Measurements from ENCODE around the gene SHPK.
"Not testable (repeated sequence)": the region's sequence is repeated elsewhere in the genome, so short reads cannot be mapped to it uniquely, and the experiment has no call there.

SHPK gene

DNA sequence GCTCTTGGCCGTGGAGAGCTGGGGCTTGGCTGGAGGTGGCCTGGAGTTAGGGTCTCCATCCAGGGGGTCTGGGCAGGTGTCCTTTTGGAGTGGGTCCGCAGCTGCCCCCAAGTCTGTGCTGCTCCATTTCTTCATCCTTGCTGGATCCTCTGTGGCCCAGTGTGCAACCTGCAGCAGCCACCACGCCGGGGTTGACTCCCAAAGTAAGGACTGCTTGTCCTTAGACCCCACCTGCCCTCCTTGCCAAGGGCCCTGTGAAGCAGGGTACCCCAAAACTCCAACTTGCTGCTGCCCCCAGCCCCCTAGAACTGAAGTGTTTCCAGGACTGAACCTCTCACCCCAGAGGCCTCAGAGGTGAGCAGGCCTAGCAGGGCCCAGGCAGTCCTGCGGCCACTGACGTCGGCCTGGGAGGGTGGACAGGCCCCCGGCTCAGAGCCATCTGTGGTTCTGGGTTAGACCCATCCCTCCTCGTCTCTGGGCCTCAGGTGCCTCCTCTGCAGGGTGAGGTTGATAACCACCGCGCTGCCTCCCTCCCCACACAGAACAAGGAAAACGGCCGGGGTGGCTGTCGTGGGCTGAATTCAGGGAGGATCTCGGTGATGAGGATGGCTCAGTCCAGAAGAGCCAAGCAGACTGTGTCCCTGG lies 43.7 kb downstream of the SHPK start:
- DNase-seq (ENCODE audit: low read depth) = no peak
- TF ChIP-seq CTCF (IDR thresholded peaks at IDR 0.05; ENCODE audit: insufficient read depth, low read depth, low read length, missing control alignments) = no peak
- H3K4me3 ChIP-seq (ENCODE audit: low read length) = no peak overlapping the region

GRCh38 chr17:3590768-3591167 lies 45.3 kb downstream of the SHPK start:
- no peak overlapping the region for H3K4me3 ChIP-seq (ENCODE audit: low read length)
- TF ChIP-seq CTCF (IDR thresholded peaks at IDR 0.05; ENCODE audit: insufficient read depth, low read depth, low read length, missing control alignments) = no peak
- DNase-seq (ENCODE audit: low read depth) = no peak

- DNase-seq (ENCODE audit: low read depth) = no peak
- H3K4me3 ChIP-seq (ENCODE audit: low read length) = no peak overlapping the region
- no peak for TF ChIP-seq CTCF (IDR thresholded peaks at IDR 0.05; ENCODE audit: insufficient read depth, low read depth, low read length, missing control alignments)
These were observed 45.8 kb downstream of the SHPK start for GRCh38 chr17:3590231-3590630.

DNA sequence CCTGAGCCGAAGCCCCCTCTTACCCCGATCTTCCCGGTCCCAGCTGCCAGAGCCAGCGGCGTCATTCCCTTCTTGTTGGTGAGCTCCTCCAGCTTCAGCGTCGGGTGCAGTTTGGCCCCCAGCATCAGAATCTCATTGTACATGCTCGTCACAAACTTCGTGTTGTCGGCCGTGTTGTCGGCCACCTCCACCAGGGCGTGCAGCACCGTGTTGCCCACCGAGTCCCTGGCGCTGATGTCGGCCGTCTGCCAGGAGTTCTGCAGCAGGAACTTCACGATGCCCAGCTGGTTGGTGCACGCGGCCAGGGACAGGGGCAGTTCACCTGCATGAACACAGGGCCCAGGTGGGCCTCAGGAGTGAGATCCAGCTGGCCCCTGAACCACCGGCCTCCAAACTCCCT lies 46.3 kb downstream of the SHPK start:
- TF ChIP-seq CTCF (IDR thresholded peaks at IDR 0.05; ENCODE audit: insufficient read depth, low read depth, low read length, missing control alignments) = no peak
- no peak for DNase-seq (ENCODE audit: low read depth)
- H3K4me3 ChIP-seq (ENCODE audit: low read length) = no peak overlapping the region

GRCh38 chr17:3585826-3586225 lies 50.2 kb downstream of the SHPK start:
- no peak overlapping the region for H3K4me3 ChIP-seq (ENCODE audit: low read length)
- no peak for DNase-seq (ENCODE audit: low read depth)
- TF ChIP-seq CTCF (IDR thresholded peaks at IDR 0.05; ENCODE audit: insufficient read depth, low read depth, low read length, missing control alignments) = no peak

DNA sequence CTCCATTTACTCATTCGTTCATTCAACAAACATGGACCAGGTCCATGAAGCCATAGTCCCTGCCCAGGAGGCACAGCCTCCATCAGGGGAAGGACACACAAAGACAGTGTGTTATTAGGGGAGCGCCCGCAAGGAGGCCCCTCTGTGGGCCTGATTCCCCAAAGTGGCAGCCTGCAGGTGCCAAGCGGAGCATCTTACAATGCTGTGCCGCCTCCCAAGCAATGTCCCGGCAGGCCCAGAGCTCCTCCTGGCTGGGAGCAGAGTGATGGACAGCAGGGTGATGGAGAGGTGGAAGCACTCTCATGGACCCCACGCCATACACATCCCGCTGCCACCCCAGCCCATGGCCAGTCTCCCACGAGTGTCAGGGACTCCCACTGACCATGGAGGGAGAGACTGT lies 52.6 kb downstream of the SHPK start:
- DNase-seq (ENCODE audit: low read depth) = no peak
- no peak overlapping the region for H3K4me3 ChIP-seq (ENCODE audit: low read length)
- no peak for TF ChIP-seq CTCF (IDR thresholded peaks at IDR 0.05; ENCODE audit: insufficient read depth, low read depth, low read length, missing control alignments)

- no peak overlapping the region for H3K4me3 ChIP-seq (ENCODE audit: low read length)
- TF ChIP-seq CTCF (IDR thresholded peaks at IDR 0.05; ENCODE audit: insufficient read depth, low read depth, low read length, missing control alignments) = no peak
- DNase-seq (ENCODE audit: low read depth) = no peak
These were observed 53.1 kb downstream of the SHPK start for GRCh38 chr17:3582915-3583314.

DNA sequence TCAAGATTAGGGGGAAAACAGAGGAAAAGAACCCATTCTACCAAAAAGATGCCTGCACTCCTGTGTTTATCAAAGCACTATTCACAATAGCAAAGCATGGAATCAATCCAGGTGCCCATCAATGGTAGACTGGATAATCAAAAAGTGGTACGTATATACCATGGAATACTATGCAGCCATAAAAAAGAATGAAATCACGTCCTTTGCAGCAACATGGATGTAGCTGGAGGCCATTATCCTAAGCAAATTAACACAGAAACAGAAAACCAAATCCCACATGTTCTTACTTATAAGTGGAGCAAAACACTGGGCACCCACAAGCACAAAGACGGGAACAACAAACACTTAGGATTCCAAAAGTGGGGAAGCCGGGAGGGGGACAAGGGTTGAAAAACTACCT lies 57.4 kb downstream of the SHPK start:
- not testable (repeated sequence) for H3K4me3 ChIP-seq (ENCODE audit: low read length); DNase-seq (ENCODE audit: low read depth)
